IPS-20b (cell line): ENCODE data around the gene NUCB2.

Experiments used
- H3K27ac ChIP-seq: one replicate; pipeline ENCODE4 v1.5.1; 2013; ENCODE audit warnings: low read length
- H3K27me3 ChIP-seq: 2 replicates; pipeline ENCODE4 v1.6.1; 2013; ENCODE audit warnings: mild to moderate bottlenecking, low read length, inconsistent platforms; ENCODE audit not compliant: insufficient read depth
- H3K36me3 ChIP-seq: 2 replicates; pipeline ENCODE4 v1.6.1; 2013; ENCODE audit warnings: low read depth, mild to moderate bottlenecking, inconsistent platforms, low read length, moderate library complexity; ENCODE audit not compliant: insufficient read depth
- H3K4me1 ChIP-seq: 2 replicates; pipeline ENCODE4 v1.6.1; 2013; ENCODE audit warnings: mild to moderate bottlenecking, control low read depth, inconsistent platforms, low read length, moderate library complexity; ENCODE audit not compliant: insufficient read depth
- H3K4me3 ChIP-seq: 2 replicates; pipeline ENCODE4 v1.5.1; 2013; ENCODE audit warnings: mild to moderate bottlenecking, low read length, inconsistent platforms
- H3K9ac ChIP-seq: 2 replicates; pipeline ENCODE4 v1.6.1; 2013; ENCODE audit warnings: low read depth, mild to moderate bottlenecking, inconsistent platforms, low read length, moderate library complexity
- H3K9me3 ChIP-seq: 2 replicates; pipeline ENCODE4 v1.6.1; 2013; ENCODE audit warnings: mild to moderate bottlenecking, low read depth, low read length, inconsistent platforms; ENCODE audit not compliant: insufficient read depth

The NUCB2 gene

DNA sequence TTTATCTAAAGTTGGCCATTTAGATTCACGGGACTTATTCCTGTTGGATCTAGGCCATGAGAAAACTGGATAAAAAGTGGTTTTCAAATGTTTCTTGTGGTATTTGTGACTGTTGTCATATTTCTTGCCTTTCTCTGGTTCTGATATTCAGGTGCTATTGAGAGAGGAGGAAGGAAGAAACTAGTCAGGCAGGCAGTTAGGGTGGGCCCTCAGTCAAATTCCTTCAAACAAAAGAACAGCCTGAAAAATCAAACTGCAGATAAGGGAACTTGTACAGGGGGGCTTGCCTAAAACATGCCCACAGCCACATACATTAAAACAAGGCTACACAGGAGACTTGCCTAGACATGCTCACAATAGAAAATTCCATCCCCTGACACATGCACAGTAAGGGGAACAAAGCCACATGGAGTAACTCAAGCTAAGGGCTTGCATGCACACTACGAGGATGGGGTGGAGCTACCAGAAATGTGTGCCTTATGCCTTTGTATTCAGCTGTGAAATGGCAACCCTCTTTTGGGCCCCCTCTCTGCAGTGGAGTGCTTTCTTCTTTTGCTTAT is 93.2 kb downstream of the NUCB2 start:
- peaks cover 64% of the 10 kb centered on the region for H3K9me3 ChIP-seq
- H3K36me3 ChIP-seq = no peaks in the 10 kb centered on the region; the same call in 1 of the 2 replicates

GRCh38 chr11:17371614-17372013 is 95.1 kb downstream of the NUCB2 start:
- Histone ChIP-seq H3K9me3 (peaks cover 64% of the 10 kb centered on the region), H3K9ac (no peak overlapping the region), H3K27me3 (no peaks in the 10 kb centered on the region), H3K4me3 (no peak overlapping the region), H3K4me1 (no peaks in the 10 kb centered on the region), H3K36me3 (no peaks in the 10 kb centered on the region; the same call in 1 of the 2 replicates), H3K27ac (no peak overlapping the region)

More for the DNA sequence above, 93.2 kb downstream of the NUCB2 start:
- Histone ChIP-seq H3K9ac (no peak overlapping the region), H3K4me1 (no peaks in the 10 kb centered on the region), H3K27me3 (no peaks in the 10 kb centered on the region), H3K27ac (no peak overlapping the region), H3K4me3 (no peak overlapping the region)

DNA sequence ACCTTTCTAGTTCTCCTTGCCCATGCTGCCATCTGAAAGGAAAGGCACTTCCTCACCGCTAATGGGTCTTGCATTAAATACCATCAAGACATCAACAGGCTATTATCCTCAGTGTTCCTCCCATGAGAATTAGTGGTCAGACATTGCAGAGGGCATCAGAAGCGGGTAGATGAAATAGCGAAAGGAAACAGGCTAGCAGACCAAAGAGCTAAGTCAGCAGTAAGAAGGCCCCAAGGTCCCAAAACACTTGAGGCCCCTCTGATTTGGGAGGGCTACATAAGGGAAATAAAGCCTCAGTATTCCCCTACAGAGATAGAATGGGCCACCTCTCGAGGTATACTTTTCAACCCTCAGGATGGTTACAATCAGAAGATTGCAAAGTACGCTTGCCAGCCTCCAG is 99.0 kb downstream of the NUCB2 start:
- H3K27ac ChIP-seq = no peak overlapping the region
- peaks cover 51% of the 10 kb centered on the region for H3K9me3 ChIP-seq
- no peaks in the 10 kb centered on the region for H3K4me1 ChIP-seq
- H3K27me3 ChIP-seq = no peaks in the 10 kb centered on the region
- no peaks in the 10 kb centered on the region for H3K36me3 ChIP-seq
- H3K9ac ChIP-seq = no peak overlapping the region
- no peak overlapping the region for H3K4me3 ChIP-seq

DNA sequence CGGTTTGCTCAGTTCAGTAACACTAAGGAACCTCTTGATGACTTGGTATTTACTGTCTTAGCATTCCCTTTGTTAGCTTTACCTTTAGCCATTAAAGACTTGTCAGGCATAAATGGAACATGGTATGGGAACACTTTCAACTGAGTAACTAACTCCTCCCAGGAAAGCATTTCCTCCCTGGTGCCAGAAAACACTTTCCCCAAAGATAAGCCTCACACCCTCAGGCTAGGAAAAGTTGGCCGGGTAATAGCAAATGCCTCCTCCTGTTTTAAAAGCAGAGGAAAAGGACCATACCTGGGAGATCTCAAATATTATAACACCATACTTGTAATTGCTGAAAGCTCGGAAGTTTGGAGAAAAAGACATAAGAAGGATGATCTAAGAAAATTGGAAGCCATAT is 100.0 kb downstream of the NUCB2 start:
- Histone ChIP-seq H3K4me1 (no peaks in the 10 kb centered on the region), H3K36me3 (no peaks in the 10 kb centered on the region), H3K9me3 (peaks cover 41% of the 10 kb centered on the region), H3K27ac (no peak overlapping the region), H3K9ac (no peak overlapping the region), H3K27me3 (no peaks in the 10 kb centered on the region), H3K4me3 (no peak overlapping the region)

GRCh38 chr11:17378655-17379054 is 102.1 kb downstream of the NUCB2 start:
- Histone ChIP-seq H3K36me3 (no peaks in the 10 kb centered on the region), H3K27ac (no peak overlapping the region), H3K9ac (no peak overlapping the region), H3K4me1 (no peaks in the 10 kb centered on the region), H3K4me3 (no peak overlapping the region), H3K9me3 (peaks cover 20% of the 10 kb centered on the region; the same call in 1 of the 2 replicates), H3K27me3 (no peaks in the 10 kb centered on the region)

DNA sequence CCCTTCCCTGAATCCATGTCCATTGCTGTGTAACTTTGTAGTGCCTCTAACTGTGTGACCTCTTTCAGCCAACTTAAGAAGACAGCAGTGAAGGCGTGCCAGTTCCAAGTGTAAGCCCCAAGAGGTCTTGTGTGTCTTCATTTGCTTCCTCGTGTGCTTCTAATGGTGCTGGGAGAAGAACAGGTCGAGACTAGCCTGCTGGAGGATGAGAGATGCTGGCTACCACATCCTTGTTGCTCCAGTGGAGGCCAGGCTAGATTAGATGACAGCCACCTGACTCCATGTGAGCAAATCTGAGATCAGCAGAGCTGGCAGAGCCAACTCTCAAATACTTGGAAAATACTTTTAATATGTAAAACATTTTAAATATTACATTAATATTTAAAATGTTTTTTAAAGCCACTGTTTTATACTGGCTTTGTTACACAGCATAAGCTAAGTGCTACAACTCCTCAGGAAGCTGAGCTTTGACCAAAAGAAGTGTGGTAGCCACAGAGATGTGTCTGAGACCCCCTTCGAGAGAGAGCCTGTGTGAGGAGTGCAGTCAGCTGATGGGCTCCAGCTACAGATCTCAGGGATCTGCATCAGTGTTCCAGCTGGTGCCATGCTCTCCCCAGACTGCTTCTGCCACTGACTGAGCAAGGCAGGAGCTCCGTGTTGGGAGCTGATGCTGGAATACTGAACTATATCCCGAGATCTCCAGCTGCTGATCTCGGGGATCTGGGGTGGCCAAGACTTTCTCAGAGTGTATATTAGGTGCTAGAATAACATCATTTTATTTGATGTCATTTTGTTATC is 103.0 kb downstream of the NUCB2 start:
- Histone ChIP-seq H3K4me3 (no peak overlapping the region), H3K9me3 (peaks cover 12% of the 10 kb centered on the region; the same call in 1 of the 2 replicates), H3K27ac (no peak overlapping the region), H3K27me3 (no peaks in the 10 kb centered on the region), H3K4me1 (no peaks in the 10 kb centered on the region), H3K9ac (no peak overlapping the region), H3K36me3 (no peaks in the 10 kb centered on the region)

DNA sequence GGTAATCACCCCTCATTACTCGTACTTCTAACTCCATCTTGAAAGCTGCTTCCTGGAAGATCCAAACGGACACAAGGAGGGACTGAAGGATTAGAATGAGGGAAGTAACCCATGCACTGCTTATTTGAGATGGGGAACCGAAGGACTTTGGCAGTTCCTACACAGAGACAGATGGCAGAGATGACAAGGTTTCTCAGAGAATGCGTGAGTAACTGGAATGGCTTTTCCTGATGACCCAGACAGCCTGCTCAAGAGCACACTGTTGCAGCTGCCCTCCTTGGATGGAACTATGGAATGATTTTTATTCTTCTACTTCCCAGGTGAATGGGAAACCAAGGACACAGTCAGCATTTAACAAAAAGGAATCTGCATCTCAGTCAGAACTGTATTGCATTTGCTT is 104.6 kb downstream of the NUCB2 start:
- Histone ChIP-seq H3K4me3 (no peak overlapping the region), H3K4me1 (no peaks in the 10 kb centered on the region), H3K36me3 (no peaks in the 10 kb centered on the region), H3K27ac (no peak overlapping the region), H3K9ac (no peak overlapping the region), H3K27me3 (no peaks in the 10 kb centered on the region), H3K9me3 (peaks cover 12% of the 10 kb centered on the region; the same call in 1 of the 2 replicates)
